ENCODE measurements around the gene C2orf72.
"Not testable (repeated sequence)": the region's sequence is repeated elsewhere in the genome, so short reads cannot be mapped to it uniquely, and the experiment has no call there.

The C2orf72 gene

DNA sequence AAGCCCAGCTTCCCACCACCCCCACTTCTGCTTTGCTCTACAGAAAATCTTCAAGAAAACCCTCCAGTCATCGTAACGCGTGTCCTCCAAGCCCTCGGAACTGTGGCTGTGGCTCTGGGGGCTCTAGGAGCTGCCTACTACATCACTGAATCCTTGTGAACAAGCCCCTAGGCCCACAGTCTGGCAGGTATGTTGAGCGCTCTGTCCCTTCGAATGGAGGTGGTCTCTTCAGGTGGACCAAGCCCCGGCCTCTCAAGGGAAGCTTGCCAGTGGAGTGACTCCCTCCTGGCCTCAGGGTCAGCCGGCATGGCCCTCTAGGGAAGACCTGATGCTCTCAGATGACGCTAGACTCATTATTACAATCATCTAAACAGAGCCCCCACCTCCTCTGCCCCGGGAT, 34.7 kb upstream of the C2orf72 start:
- peaks cover 24% of the 10 kb centered on the region for H3K27me3 ChIP-seq (ENCODE audit: control insufficient read depth, insufficient read depth, low read length)
- H3K4me1 ChIP-seq (ENCODE audit: control insufficient read depth, insufficient read depth, low read length), result peaks cover 9% of the 10 kb centered on the region

DNA sequence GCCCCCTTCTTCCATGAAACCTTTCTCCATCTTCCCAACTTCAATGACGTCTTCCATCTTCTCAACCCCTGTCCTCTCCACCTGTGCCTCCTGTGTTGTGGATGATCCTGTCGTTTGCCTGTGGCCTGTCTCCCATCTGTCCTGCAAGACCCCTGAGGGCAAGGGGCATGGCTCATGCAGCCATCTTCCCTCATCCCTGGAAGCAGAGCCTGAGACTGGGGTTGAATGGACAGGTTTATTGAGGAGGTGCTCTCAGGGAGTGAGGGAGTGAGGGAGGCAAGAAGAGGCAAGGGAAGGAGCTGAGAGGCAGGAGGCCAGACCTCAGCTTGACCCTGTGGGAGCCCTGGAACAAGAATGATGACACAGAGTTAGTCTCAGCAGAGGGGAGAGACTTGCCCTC, 34.1 kb upstream of the C2orf72 start:
- Histone ChIP-seq H3K27me3 (ENCODE audit: control insufficient read depth, insufficient read depth, low read length) (peaks cover 28% of the 10 kb centered on the region), H3K9me3 (ENCODE audit: control insufficient read depth, low read length) (no peaks in the 10 kb centered on the region), H3K36me3 (ENCODE audit: control insufficient read depth, insufficient read depth, low read length) (no peaks in the 10 kb centered on the region), H3K9ac (ENCODE audit: low read length) (no peak overlapping the region), H3K4me1 (ENCODE audit: control insufficient read depth, insufficient read depth, low read length) (peaks cover 9% of the 10 kb centered on the region), H3K4me3 (ENCODE audit: low read length) (no peak overlapping the region)

More for the DNA sequence above, 34.7 kb upstream of the C2orf72 start:
- H3K36me3 ChIP-seq (ENCODE audit: control insufficient read depth, insufficient read depth, low read length), result no peaks in the 10 kb centered on the region
- no peaks in the 10 kb centered on the region for H3K9me3 ChIP-seq (ENCODE audit: control insufficient read depth, low read length)
- H3K4me3 ChIP-seq (ENCODE audit: low read length), result no peak overlapping the region
- no peak overlapping the region for H3K9ac ChIP-seq (ENCODE audit: low read length)

GRCh38 chr2:231004930-231005329, 32.4 kb upstream of the C2orf72 start:
- not testable (repeated sequence) for H3K4me3 ChIP-seq (ENCODE audit: low read length); H3K9me3 ChIP-seq (ENCODE audit: control insufficient read depth, low read length); H3K36me3 ChIP-seq (ENCODE audit: control insufficient read depth, insufficient read depth, low read length); H3K4me1 ChIP-seq (ENCODE audit: control insufficient read depth, insufficient read depth, low read length); H3K9ac ChIP-seq (ENCODE audit: low read length)
- H3K27me3 ChIP-seq (ENCODE audit: control insufficient read depth, insufficient read depth, low read length), result peaks cover 27% of the 10 kb centered on the region

- peaks cover 16% of the 10 kb centered on the region for H3K27me3 ChIP-seq (ENCODE audit: control insufficient read depth, insufficient read depth, low read length)
- no peak overlapping the region for H3K4me3 ChIP-seq (ENCODE audit: low read length)
- H3K9me3 ChIP-seq (ENCODE audit: control insufficient read depth, low read length), result no peaks in the 10 kb centered on the region
- no peaks in the 10 kb centered on the region for H3K4me1 ChIP-seq (ENCODE audit: control insufficient read depth, insufficient read depth, low read length)
- no peaks in the 10 kb centered on the region for H3K36me3 ChIP-seq (ENCODE audit: control insufficient read depth, insufficient read depth, low read length)
- H3K9ac ChIP-seq (ENCODE audit: low read length), result no peak overlapping the region
These were observed 29.8 kb upstream of the C2orf72 start for GRCh38 chr2:231007286-231008098.

- Histone ChIP-seq H3K4me3 (ENCODE audit: low read length) (no peak overlapping the region), H3K9ac (ENCODE audit: low read length) (no peak overlapping the region), H3K27me3 (ENCODE audit: control insufficient read depth, insufficient read depth, low read length) (peaks cover 10% of the 10 kb centered on the region), H3K4me1 (ENCODE audit: control insufficient read depth, insufficient read depth, low read length) (no peaks in the 10 kb centered on the region), H3K36me3 (ENCODE audit: control insufficient read depth, insufficient read depth, low read length) (no peaks in the 10 kb centered on the region), H3K9me3 (ENCODE audit: control insufficient read depth, low read length) (no peaks in the 10 kb centered on the region)
These were observed 29.2 kb upstream of the C2orf72 start for GRCh38 chr2:231008131-231008530.

- H3K36me3 ChIP-seq (ENCODE audit: control insufficient read depth, insufficient read depth, low read length), result no peaks in the 10 kb centered on the region
- H3K9ac ChIP-seq (ENCODE audit: low read length), result no peak overlapping the region
- no peak overlapping the region for H3K4me3 ChIP-seq (ENCODE audit: low read length)
- no peaks in the 10 kb centered on the region for H3K4me1 ChIP-seq (ENCODE audit: control insufficient read depth, insufficient read depth, low read length)
- no peaks in the 10 kb centered on the region for H3K9me3 ChIP-seq (ENCODE audit: control insufficient read depth, low read length)
- peaks cover 6% of the 10 kb centered on the region for H3K27me3 ChIP-seq (ENCODE audit: control insufficient read depth, insufficient read depth, low read length)
These were observed 27.9 kb upstream of the C2orf72 start for GRCh38 chr2:231009236-231009919.

- Histone ChIP-seq H3K27me3 (ENCODE audit: control insufficient read depth, insufficient read depth, low read length) (peaks cover 6% of the 10 kb centered on the region), H3K4me3 (ENCODE audit: low read length) (no peak overlapping the region)
These were observed 27.1 kb upstream of the C2orf72 start for GRCh38 chr2:231010201-231010730.

GRCh38 chr2:231011526-231011925, 25.8 kb upstream of the C2orf72 start:
- Histone ChIP-seq H3K27me3 (ENCODE audit: control insufficient read depth, insufficient read depth, low read length) (peaks cover 6% of the 10 kb centered on the region), H3K9ac (ENCODE audit: low read length) (no peak overlapping the region), H3K9me3 (ENCODE audit: control insufficient read depth, low read length) (no peaks in the 10 kb centered on the region), H3K4me3 (ENCODE audit: low read length) (no peak overlapping the region), H3K4me1 (ENCODE audit: control insufficient read depth, insufficient read depth, low read length) (no peaks in the 10 kb centered on the region), H3K36me3 (ENCODE audit: control insufficient read depth, insufficient read depth, low read length) (no peaks in the 10 kb centered on the region)

More at GRCh38 chr2:231010201-231010730, 27.1 kb upstream of the C2orf72 start:
- no peak overlapping the region for H3K9ac ChIP-seq (ENCODE audit: low read length)
- H3K9me3 ChIP-seq (ENCODE audit: control insufficient read depth, low read length), result no peaks in the 10 kb centered on the region
- no peaks in the 10 kb centered on the region for H3K36me3 ChIP-seq (ENCODE audit: control insufficient read depth, insufficient read depth, low read length)
- H3K4me1 ChIP-seq (ENCODE audit: control insufficient read depth, insufficient read depth, low read length), result no peaks in the 10 kb centered on the region

GRCh38 chr2:231012463-231012862, 24.9 kb upstream of the C2orf72 start:
- Histone ChIP-seq H3K27me3 (ENCODE audit: control insufficient read depth, insufficient read depth, low read length) (peaks cover 6% of the 10 kb centered on the region), H3K9me3 (ENCODE audit: control insufficient read depth, low read length) (no peaks in the 10 kb centered on the region), H3K4me1 (ENCODE audit: control insufficient read depth, insufficient read depth, low read length) (no peaks in the 10 kb centered on the region), H3K9ac (ENCODE audit: low read length) (no peak overlapping the region), H3K36me3 (ENCODE audit: control insufficient read depth, insufficient read depth, low read length) (no peaks in the 10 kb centered on the region), H3K4me3 (ENCODE audit: low read length) (no peak overlapping the region)

GRCh38 chr2:231013820-231014219, 23.5 kb upstream of the C2orf72 start:
- Histone ChIP-seq H3K4me3 (ENCODE audit: low read length) (no peak overlapping the region), H3K36me3 (ENCODE audit: control insufficient read depth, insufficient read depth, low read length) (no peaks in the 10 kb centered on the region), H3K9me3 (ENCODE audit: control insufficient read depth, low read length) (no peaks in the 10 kb centered on the region), H3K9ac (ENCODE audit: low read length) (no peak overlapping the region), H3K27me3 (ENCODE audit: control insufficient read depth, insufficient read depth, low read length) (no peaks in the 10 kb centered on the region), H3K4me1 (ENCODE audit: control insufficient read depth, insufficient read depth, low read length) (no peaks in the 10 kb centered on the region)

DNA sequence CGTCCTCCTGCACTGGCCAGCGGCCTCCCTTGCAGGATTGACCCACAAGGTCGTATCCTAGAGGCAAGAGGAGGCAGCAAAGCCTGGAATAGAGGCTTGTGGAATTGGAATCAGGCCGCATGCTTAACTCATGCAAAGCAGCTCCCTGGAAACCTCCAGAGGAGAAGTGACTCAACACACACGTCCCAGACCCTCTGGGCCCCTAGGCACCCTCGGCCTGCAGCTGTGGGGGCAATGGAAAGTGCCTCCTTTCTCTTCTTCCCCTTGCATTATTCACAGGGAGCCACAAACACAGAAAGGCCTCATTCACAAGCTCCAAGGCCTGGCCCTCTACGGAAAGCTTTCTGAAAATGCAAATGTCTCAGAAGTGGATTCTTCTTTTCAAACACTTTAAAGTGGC, 21.8 kb upstream of the C2orf72 start:
- no peaks in the 10 kb centered on the region for H3K9me3 ChIP-seq (ENCODE audit: control insufficient read depth, low read length)
- no peaks in the 10 kb centered on the region for H3K4me1 ChIP-seq (ENCODE audit: control insufficient read depth, insufficient read depth, low read length)
- no peaks in the 10 kb centered on the region for H3K27me3 ChIP-seq (ENCODE audit: control insufficient read depth, insufficient read depth, low read length)
- H3K36me3 ChIP-seq (ENCODE audit: control insufficient read depth, insufficient read depth, low read length), result no peaks in the 10 kb centered on the region
- H3K4me3 ChIP-seq (ENCODE audit: low read length), result no peak overlapping the region
- no peak overlapping the region for H3K9ac ChIP-seq (ENCODE audit: low read length)

DNA sequence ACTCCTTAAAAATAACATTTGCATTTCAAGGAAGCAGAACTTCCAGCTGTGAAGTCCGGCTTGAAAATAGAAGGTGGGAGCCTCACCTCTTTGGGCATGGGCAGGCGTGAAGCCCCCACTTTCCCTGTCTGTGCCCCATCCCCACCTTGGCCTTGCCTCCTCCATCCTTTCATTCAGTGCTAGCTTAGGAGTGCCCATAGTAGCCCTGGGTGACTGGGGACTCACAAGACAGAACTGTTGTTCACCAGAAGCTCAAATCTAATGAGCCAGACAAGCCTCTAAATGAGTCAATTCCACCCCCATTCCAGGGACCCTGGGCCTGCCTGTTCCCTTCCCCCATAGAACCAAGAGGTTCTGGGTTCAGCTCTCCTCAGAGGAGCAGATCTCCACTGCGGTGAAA, 21.4 kb upstream of the C2orf72 start:
- Histone ChIP-seq H3K9ac (ENCODE audit: low read length) (no peak overlapping the region), H3K36me3 (ENCODE audit: control insufficient read depth, insufficient read depth, low read length) (no peaks in the 10 kb centered on the region)

More for the DNA sequence above, 21.4 kb upstream of the C2orf72 start:
- Histone ChIP-seq H3K27me3 (ENCODE audit: control insufficient read depth, insufficient read depth, low read length) (no peaks in the 10 kb centered on the region), H3K4me1 (ENCODE audit: control insufficient read depth, insufficient read depth, low read length) (no peaks in the 10 kb centered on the region), H3K9me3 (ENCODE audit: control insufficient read depth, low read length) (no peaks in the 10 kb centered on the region), H3K4me3 (ENCODE audit: low read length) (no peak overlapping the region)

All from mucosa of stomach (tissue), 1 donor.